ENCODE data around the gene SRSF1.

Gene SRSF1

DNA sequence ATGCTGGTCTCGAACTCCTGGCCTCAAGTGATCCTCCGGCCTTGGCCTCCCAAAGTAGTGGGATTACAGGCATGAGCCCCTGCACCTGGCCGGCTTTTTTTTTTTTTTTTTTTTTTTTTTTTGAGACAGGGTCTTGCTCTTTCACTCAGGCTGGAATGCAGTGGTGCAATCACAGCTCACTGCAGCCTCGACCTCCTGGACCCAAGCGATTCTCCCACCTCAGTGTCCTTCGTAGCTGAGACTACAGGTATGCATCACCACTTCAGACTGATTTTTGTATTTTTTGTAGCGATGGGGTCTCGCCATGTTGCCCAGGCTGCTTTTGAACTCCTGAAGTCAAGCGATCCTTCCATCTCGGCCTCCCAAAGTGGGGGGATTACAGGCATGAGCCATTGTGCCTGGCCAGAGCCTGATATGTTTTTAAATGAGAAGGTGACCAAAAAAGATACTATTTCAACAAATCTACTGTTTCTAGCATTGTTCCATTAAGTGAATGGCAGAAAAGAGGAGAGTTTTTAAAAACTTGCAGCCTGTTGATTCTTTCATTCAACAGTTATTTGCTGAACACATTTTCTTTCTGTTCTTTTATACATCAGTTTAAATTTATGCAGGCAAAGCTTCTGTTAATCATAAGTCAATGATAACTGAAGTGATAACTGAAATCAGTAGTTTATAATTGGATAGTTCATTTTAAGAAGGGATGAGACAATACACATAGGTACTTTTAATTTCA is 3.2 kb upstream of the SRSF1 start:
- no peak for DNase-seq (ENCODE audit: low read depth)

DNA sequence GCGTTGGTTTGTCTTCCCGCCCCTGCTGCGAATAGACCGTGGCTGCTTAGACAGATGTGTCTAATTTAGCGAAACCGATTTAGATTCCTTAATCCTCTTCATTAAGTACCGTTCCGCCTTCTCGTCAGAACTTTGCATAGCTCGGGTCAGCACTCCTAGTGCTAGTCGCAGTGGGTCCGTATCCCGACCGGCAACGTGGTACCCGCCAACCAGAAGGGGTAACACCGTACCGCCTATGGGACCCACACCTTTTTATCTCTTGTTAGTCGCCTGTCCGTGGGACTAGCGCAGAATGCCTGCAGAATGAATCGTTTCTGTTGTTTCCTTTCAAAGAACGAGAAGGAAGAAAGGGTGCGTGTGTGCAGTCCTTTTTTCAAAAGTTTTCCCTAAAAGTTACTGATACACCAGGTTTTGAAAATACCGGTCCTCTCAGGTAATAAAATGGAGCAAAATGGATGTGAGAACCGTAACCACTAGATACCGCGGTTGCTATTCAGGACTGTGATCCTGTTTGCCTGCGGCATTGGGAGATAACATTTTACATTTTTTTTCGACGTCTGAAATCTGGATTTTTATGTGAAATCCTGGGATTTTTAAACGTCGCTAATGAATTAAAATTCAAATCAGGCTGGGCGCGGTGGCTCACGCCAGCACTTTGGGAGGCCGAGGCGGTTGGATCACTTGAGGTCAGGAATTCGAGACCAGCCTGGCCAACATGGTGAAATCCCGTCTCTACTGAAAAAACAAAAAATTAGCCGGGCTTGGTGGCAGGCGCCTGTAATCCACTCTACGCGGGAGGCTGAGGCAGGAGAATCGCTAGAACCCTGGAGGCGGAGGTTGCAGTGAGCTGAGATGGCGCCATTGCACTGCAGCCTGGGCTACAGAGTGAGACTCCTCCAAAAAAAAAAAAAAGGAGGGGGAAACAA is 998 bp upstream of the SRSF1 start:
- DNase-seq (ENCODE audit: low read depth): no peak

DNA sequence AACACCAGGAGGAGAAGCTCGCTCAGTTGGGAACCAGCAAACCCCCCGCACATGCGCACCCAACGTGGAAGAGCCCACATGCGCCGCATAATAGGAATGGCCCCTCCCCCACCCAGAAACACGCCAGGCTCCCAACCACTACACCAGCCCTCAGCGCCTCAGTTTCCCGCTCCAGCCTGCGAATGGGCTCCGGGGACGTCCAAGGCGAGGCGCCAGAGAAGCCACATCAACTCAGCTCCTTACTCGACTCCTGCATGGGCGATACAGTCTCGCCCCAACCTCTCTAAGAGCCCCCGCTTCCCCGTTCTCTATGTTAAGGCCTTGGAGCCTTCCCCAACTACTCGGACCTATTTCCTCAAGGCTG is 504 bp downstream of the SRSF1 start:
- peak; percentile 76 for DNase-seq (ENCODE audit: low read depth)

DNA sequence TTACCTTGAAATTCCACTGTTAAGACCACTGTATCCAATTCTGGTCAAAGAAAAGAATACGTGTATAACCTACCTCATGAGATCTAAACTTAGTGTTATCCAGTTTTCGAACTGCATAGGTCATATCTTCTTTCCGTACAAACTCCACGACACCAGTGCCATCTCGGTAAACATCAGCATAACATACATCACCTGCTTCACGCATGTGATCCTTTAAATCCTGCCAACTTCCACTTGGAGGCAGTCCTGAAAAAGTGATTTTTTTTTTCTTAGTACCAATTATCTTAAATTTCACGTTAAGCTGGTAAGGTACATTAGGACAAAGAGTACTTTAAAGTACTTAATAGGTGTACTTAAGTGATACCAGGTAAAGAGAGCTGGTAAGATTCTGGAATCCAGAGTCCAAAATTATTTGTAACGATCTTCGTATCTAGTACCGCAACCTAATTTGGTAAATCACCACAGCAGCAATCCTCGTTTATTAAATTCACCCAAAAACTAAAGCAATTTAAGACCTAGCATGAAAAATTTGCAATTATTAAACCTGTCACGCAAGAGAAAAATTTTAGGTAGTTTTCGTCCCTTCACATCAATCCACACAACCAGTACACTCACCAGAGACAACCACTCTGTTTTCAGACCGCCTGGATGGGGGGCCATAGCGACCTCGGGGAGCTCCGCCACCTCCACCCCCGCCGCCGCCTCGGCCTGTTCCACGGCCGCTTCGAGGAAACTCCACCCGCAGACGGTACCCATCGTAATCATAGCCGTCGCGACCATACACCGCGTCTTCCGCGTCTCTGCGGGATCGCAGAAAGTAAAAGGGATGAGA is 1.1 kb downstream of the SRSF1 start:
- no peak for DNase-seq (ENCODE audit: low read depth)

DNA sequence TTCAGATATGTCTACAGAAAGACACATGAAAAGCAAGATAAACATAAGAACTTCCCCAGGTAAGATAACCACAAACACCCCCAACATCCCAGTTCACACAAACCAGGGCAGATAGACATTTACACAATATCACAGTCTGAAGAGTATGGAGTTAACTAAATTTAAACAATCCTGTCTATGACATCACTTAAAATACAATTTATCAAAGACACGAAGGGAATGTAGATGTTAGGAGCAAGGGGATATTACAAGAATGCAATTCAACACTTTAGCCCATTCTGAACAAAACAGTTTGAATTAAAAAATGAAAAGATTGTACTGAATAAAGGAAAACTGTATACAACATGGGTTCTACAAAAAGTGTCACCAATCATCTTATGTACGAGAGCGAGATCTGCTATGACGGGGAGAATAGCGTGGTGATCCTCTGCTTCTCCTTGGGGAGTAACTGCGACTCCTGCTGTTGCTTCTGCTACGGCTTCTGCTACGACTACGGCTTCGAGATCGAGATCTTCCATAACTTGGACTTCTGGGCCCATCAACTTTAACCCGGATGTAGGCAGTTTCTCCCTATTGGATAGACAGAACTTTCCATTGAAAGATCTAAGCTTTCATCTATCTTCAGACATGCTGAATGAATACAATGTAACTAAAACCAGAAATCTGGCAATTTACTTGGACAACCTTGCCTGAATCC is 1.9 kb downstream of the SRSF1 start:
- no peak for DNase-seq (ENCODE audit: low read depth)

DNA sequence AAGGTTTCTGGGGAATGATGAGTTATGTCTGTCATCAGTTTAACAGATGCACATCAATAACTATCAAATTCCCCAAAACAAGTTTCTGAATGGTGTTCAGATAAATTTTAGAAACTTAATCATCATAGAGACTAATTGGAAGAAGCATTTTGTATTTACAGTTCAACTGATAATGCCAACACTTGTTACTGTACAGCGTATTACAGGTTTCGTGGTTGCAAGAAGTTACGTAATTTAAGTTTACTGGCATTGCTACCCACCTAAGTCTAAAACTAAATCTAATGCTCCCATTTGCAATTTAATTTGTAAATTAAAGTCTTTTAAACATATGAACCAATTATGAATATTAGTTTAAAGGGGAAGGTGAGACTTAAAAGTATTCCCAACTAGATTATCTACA is 3.0 kb downstream of the SRSF1 start:
- DNase-seq (ENCODE audit: low read depth): no peak

DNA sequence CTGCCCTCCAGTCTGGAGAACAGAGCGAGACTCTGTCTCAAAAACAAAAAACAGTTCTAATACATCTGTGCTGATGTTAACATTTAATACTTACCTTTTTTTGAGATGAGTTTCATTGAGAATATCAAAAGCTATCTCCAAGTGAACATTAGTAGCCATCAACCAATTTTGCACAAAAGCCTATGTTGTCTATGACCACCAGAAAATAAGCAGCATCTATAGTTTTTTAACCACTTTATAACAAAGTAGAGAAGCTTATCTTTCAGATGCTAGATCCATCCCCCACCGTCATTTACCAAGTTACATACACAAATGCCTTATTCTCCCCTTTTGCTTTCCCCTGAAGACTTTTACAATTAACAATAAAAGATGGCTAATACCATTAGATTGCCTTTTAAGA is 4.1 kb downstream of the SRSF1 start:
- no peak for DNase-seq (ENCODE audit: low read depth)

DNA sequence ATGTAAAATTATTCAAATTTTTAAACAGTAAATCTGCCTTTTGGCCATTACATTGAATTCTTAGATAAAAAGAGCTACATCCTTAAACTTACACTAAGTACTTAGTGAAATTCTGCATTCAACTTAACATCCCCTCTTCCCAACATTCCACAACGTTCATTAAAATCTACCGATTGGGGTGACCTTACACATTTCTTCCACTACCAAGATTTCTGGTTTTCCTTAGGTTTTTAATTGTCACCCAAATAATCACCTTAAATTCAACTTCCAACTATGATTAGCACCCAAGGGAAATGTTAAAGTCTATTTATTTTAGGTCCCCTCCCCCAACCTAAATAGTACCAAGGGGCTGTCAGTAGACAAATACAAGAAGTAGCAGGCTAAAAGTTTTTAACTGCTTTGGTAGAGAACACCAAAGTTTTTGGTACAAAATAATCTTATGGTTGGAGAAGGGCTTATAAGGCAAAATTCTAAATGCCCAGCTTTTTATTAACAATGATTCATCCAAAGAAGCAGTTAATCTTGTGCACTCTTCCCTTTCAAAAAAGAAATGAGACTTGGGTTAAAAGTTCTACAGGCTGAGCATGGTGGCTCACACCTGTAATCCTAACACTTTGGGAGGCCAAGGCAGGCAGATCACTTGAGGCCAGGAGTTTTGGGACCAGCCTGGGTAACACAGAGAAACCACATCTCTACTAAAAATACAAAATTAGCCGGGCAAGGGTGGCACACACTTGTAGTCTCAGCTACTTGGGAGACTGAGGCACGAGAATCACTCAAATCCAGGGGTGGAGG is 4.7 kb downstream of the SRSF1 start:
- no peak for DNase-seq (ENCODE audit: low read depth)

DNA sequence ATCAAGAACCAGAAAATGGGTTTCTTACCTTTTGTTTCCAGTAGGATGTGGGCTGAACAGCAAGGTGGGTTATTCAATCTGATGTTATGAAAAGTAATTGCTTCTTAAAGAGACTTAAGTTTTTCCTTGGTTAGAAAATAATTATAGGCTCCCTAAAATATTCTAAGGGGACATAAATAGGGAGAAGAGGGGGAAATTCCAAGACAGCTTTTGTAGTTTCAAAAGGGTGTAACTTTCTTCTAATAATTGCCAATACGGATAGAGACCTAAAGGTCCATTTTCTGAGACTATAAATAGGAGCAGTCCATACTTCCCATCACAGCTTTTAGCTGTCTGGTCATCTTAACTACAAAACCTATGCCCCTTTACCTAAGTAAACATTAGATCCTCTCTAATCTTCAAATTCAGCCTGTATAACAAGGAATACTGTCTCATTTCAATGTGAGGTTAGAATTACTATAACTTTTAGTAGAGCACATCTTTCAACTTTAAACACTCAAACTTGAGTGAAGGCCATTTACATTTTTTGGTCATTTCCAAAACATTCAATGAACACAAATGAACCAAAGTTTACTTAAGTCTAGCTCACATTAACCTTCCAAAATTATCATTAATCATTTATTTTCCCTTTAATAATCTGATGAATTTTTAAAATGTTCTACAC is 5.5 kb downstream of the SRSF1 start:
- no peak for DNase-seq (ENCODE audit: low read depth)

DNA sequence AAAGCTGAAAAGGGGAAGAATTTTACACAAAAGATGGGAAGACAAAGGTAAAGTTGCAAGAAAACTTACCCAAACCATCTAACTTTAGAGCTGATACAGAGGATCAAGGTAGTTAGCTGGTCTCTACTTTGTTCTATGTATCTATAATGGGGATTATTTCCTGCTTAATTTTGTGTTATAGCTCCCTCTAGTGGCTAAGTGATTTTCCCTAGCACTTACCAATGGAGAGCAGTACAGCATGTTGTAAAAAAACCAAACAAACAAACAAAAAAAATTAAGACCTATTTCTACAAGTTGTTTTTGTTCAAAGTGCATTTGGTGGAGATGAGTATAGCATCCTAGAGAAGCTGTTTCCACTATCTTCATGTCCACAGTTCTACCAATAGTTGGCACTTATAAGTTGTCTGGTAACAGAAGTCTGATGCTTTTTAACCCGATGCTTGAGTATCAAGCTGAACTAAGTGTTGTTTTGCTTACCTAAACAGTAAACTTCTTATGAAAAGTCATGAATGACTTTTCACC is 7.5 kb downstream of the SRSF1 start:
- DNase-seq (ENCODE audit: low read depth): peak; percentile 73

DNA sequence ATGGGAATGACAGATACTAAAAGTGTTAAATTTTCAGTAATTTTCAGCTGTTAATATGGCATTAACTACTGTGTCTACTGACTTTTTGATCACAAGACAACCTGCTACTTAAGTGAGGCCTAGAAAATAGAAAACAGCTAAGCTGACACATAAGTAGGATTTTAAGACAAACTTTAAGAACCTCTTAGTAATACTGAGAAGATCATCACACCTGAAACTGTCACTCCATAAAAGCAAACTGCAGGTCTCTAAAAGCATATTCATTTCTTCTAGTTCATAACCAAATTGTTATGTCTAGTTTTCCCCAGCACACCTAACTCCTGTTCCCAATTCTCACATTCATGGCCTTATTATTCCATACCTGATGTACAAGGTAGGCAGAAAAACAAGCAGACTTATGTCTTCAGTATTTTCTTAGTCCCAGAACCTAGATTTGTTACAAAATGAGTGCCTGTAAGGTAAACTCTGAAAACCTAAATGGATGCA is 8.0 kb downstream of the SRSF1 start:
- no peak for DNase-seq (ENCODE audit: low read depth)

DNA sequence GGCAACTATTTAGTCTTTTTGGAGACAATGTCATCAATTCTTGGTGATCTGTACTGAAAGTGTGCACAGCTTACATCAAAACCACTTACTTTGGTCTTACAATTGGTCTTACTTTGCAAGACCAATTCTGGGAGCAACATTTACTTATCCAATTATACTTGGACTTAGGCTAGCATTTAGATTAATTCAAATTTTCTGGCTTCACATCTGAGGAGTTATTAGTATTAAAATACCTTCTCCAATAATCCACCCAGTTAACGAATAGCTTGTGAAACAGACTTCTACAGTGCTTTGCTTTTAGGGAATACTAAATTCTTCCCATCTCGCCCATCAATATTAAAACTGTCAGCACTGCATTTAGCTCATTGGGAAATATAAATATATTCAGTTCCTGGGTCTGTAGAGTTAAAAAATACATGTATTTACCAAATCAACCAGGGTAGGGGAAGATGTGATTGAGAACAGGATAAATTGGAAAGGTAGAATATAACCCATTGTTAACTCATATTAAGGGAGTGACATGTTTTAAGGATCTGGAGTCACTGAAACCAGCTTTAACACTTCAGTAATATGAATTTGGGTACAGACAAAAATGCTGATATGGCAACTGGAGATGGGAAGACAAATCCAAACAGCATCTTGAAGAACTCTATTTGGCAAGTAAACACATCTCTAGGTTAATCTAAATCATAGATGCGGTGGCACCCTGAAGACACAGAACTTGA is 9.8 kb downstream of the SRSF1 start:
- no peak for DNase-seq (ENCODE audit: low read depth)

DNA sequence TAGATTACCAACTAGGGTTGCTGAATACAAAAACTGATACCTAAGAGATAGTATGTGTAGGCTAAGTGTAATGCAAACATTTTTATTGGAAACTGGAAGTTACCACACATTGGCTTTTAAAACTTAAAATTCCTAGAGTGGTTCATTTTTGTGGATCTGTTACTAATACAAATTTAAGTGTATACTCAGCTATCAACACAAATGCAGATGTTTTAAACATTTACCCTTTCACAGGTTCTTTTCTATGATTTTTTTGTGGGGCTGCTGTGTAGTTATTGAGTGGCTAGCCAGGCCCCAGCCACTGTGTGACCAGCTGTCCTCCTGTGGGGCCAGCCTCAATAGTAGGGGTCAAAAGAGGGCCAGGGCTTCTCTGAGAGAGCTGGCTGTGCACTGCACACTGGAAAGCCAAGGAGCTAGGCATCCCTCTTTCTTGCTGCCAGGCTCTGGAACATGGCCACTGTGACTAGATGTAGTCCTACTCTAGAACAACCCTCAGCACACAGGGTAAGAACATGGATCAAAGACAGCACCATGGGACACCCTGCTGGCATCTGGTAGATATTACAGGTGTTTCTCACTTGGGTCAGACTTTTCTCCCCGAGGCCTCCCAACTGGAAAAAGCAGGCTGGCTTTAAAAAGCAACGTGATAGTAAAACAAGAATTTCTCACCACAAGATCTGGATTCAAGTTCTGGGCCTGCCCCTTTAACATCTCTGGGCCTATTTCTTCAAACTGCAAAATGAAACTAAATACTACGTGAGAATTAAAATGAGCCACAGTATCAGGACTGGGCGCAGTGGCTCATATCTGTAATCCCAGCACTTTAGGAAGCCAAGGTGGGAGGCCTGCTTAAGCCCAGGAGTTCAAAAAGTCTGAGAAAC is 11.7 kb downstream of the SRSF1 start:
- DNase-seq (ENCODE audit: low read depth): peak; percentile 80

DNA sequence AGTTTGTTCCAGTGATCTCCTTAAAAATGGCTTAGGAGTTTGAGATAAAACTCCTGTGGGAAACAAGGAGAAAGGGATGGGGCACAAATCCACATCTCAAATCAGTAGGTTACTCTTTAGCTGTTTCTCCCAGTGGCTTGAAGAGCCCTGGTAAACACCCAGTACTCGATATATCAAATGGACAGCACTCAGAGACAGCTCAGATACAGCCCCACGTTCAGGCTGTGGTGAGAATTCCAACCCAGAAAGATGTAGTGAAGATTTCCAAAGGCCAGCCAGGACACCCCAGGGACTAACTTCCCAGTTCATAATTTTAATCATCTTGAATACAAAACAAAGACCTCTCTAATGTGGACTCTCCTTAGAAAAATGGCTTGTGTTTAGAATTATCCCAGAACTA is 12.6 kb downstream of the SRSF1 start:
- peak; percentile 60 for DNase-seq (ENCODE audit: low read depth)

DNA sequence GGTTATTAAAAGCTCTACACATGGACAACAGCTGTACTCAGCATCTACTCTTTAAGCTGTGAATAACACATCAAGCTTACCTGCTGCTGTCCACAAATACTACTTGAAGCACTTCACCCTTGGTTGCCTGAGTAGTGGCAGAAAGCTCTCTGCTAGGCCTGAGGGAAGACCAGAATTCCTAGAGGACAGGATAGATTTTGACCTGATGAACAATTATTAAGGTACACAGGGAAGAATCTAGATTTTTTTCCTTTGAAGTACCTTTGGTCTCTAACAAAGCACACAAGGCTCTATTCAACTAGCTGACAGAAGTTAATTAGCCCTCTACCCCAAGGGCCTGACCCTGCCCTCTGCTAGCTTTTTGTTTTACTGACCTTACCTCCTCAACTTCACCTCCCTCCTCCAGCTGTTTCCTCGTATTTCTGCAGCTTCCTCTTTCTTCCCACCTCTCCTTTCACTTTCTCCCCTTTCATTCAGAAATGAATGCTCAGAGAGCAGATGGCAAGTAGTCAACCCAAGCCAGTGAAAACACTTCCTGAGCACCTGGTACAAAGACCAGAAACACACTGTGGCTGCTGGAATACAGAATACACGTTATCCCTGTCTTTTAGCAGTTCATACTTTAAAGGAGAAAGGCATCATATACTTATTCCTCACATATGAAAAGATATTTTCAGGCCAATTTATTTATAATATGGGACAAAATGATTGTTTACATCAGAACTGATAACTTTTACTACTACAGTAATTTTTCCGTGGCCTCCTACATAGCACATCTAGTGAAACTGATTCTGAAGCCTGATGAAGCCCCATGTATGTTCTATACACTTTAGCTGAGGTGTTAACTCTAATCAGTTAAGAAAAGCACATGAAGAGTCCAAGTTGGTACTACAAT is 13.3 kb downstream of the SRSF1 start:
- no peak for DNase-seq (ENCODE audit: low read depth)

DNA sequence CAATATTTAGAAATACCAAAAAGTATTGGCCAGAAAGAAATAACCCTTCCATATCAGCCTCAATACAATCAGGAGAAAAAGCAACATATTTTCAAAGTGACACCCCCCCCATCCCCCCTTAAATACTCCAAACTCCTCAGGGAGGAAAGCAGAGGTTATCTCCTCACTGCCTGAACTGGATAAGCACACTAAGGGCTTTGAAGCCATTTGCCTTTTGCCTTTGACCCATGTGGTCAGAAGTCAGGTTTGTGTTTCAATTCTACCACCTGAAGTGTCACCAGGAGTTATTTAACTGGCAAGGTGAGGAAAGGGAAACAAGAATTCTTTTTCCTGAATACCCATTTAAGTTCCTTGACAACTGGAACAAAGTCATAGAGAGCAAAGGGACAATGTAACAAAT is 15.5 kb downstream of the SRSF1 start:
- DNase-seq (ENCODE audit: low read depth): no peak

DNA sequence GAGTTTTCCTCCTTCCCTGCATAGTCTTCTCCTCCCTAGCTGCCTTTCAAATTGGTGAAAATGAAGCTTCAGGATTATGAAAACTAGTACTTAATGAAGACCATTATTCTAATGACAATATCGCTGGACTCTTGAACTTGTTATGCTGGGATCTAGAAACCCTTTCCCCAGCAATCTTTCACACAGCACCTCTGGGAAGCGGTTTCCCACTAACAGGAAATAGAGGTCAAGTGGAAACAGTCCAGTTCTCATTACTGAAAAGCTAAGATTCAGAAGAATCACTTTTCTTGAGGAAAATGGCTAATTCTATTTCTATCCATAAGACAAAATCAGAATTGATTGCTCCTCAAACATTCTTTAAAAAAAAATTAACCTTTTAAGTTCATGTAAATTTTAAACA is 17.0 kb downstream of the SRSF1 start:
- no peak for DNase-seq (ENCODE audit: low read depth)
